H1 (cell line): Measurements from ENCODE around the gene NKX2-4. TPM values are rescaled to one million over a fixed set of nuclear protein-coding genes. Genes with fewer than 3 reads are reported as not detected.

Experiments used
- CTCF ChIA-PET: fragments of 300-600 bp; sonication (Branson Sonifier 250); formaldehyde crosslinking; loops from one replicate; lab custom pipeline; 2021; ENCODE audit not compliant: partially characterized antibody; lab: Charles Lee
- POLR2A ChIA-PET: fragments of 300-600 bp; sonication (Branson Sonifier 250); formaldehyde crosslinking; loops from one replicate; lab custom pipeline; 2021; ENCODE audit warnings: inconsistent platforms; ENCODE audit not compliant: partially characterized antibody; lab: Charles Lee
- DNase-seq, 2 experiments: peaks; one replicate each; pipeline versions ENCODE4 v3.0.0 to v3.0.0-alpha.2; 2010 to 2022; ENCODE audit warnings: low spot score in 2 of 2, low read depth in 1 of 2, mixed read lengths in 1 of 2
- FAIRE-seq: peaks from 2 replicates; lab custom pipeline; 2011; peaks lifted over from hg19 to GRCh38; lab: Jason Lieb, UNC
- H2AFZ ChIP-seq: 2 replicates; pipeline ENCODE4 v1.8.1; 2012; ENCODE audit warnings: low read length, inconsistent platforms
- H2AK5ac ChIP-seq: 2 replicates; pipeline ENCODE4 v1.6.1; 2013; ENCODE audit warnings: low read depth, low read length
- H2BK120ac ChIP-seq: replicated peaks from 2 replicates; pipeline ENCODE3; 2013; ENCODE audit warnings: low read depth, low read length, inconsistent platforms
- H2BK12ac ChIP-seq: 2 replicates; pipeline ENCODE4 v1.6.1; 2013; ENCODE audit warnings: low read depth, low read length
- H2BK15ac ChIP-seq: 2 replicates; pipeline ENCODE4 v1.6.1; 2013; ENCODE audit warnings: low read length
- H2BK20ac ChIP-seq: 2 replicates; pipeline ENCODE4 v1.6.1; 2013; ENCODE audit warnings: low read length
- H2BK5ac ChIP-seq: 2 replicates; pipeline ENCODE4 v1.6.1; 2013; ENCODE audit warnings: low read depth, low read length
- H3K14ac ChIP-seq: 2 replicates; pipeline ENCODE4 v1.6.1; 2013; ENCODE audit warnings: inconsistent platforms; ENCODE audit not compliant: insufficient read length
- H3K18ac ChIP-seq: 2 replicates; pipeline ENCODE4 v1.6.1; 2013; ENCODE audit warnings: low read length; ENCODE audit errors: extremely low read depth
- H3K23ac ChIP-seq: 2 replicates; pipeline ENCODE4 v1.6.1; 2013; ENCODE audit warnings: inconsistent platforms; ENCODE audit not compliant: insufficient read length
- H3K23me2 ChIP-seq: 2 replicates; pipeline ENCODE4 v1.6.1; 2013; ENCODE audit warnings: low read depth, low read length
- H3K27ac ChIP-seq: 2 replicates; pipeline ENCODE4 v1.6.1; 2011; ENCODE audit warnings: low read depth, low read length, inconsistent platforms
- H3K27me3 ChIP-seq, 4 experiments: replicated peaks in 1 of 4; 1 replicate in 1 of 4; 2 replicates in 3 of 4; pipeline versions ENCODE4 v1.6.1 to v1.8.1; 2011 to 2013; ENCODE audit warnings: low read length in 3 of 4, mild to moderate bottlenecking in 3 of 4, inconsistent platforms in 2 of 4, mixed read lengths in 2 of 4, moderate library complexity in 1 of 4; ENCODE audit not compliant: control insufficient read depth in 3 of 4, insufficient read depth in 3 of 4; ENCODE audit errors: extremely low read depth in 1 of 4
- H3K36me3 ChIP-seq, 4 experiments: 2 replicates each; pipeline versions ENCODE4 v1.6.1 to v1.8.1; 2011 to 2013; ENCODE audit warnings: mild to moderate bottlenecking in 4 of 4, low read length in 3 of 4, moderate library complexity in 2 of 4, control low read depth in 1 of 4, inconsistent platforms in 1 of 4; ENCODE audit not compliant: insufficient read depth in 4 of 4, control insufficient read depth in 2 of 4
- H3K4ac ChIP-seq: replicated peaks from 2 replicates; pipeline ENCODE3; 2013; ENCODE audit warnings: low read length, low read depth, mixed read lengths, inconsistent platforms; ENCODE audit not compliant: insufficient read length
- H3K4me1 ChIP-seq, 4 experiments: replicated peaks in 1 of 4; 1 replicate in 1 of 4; 2 replicates in 3 of 4; pipeline versions ENCODE4 v1.6.1 to v1.8.1; 2011 to 2013; ENCODE audit warnings: low read length in 3 of 4, inconsistent platforms in 2 of 4, mixed read lengths in 1 of 4; ENCODE audit not compliant: insufficient read depth in 4 of 4, control insufficient read depth in 3 of 4
- H3K4me2 ChIP-seq, 2 experiments: 2 replicates each; pipeline versions ENCODE4 v1.6.1 to v1.8.1; 2011 to 2013; ENCODE audit warnings: low read depth in 2 of 2, low read length in 2 of 2, control low read depth in 1 of 2, inconsistent platforms in 1 of 2, mild to moderate bottlenecking in 1 of 2; ENCODE audit not compliant: insufficient read depth in 1 of 2
- H3K4me3 ChIP-seq, 4 experiments: fragments of 200-600, 300-600 bp in 1 of 4; sonication (generic), shearing (Covaris generic), sonication (Bioruptor Twin) in 1 of 4; 2 replicates each; pipeline versions ENCODE4 v1.5.1 to v1.8.1; 2011 to 2016; ENCODE audit warnings: low read length in 4 of 4, low read depth in 3 of 4, control low read depth in 2 of 4, inconsistent platforms in 2 of 4, mild to moderate bottlenecking in 2 of 4, mixed read lengths in 1 of 4, moderate library complexity in 1 of 4; ENCODE audit not compliant: insufficient read depth in 2 of 4; ENCODE audit errors: extremely low read depth in 1 of 4
- H3K56ac ChIP-seq: replicated peaks from 2 replicates; pipeline ENCODE3; 2013; ENCODE audit warnings: low read depth, mild to moderate bottlenecking, mixed read lengths, low read length, inconsistent platforms; ENCODE audit not compliant: insufficient read length
- H3K79me1 ChIP-seq: 2 replicates; pipeline ENCODE4 v1.6.1; 2013; ENCODE audit warnings: low read depth, low read length, control low read depth
- H3K79me2 ChIP-seq, 2 experiments: 2 replicates each; pipeline versions ENCODE4 v1.6.1 to v1.8.1; 2012 to 2013; ENCODE audit warnings: low read length in 2 of 2, mild to moderate bottlenecking in 2 of 2, inconsistent platforms in 1 of 2; ENCODE audit not compliant: insufficient read depth in 2 of 2, control insufficient read depth in 1 of 2
- H3K9ac ChIP-seq, 4 experiments: replicated peaks in 1 of 4; 1 replicate in 1 of 4; 2 replicates in 3 of 4; pipeline versions ENCODE4 v1.6.1 to v1.8.1; 2011 to 2013; ENCODE audit warnings: low read depth in 3 of 4, low read length in 3 of 4, control low read depth in 2 of 4, mild to moderate bottlenecking in 2 of 4, moderate library complexity in 2 of 4, inconsistent platforms in 1 of 4; ENCODE audit errors: extremely low read depth in 1 of 4
- H3K9me3 ChIP-seq, 2 experiments: 2 replicates each; pipeline versions ENCODE4 v1.6.1 to v1.8.1; 2012 to 2013; ENCODE audit warnings: mild to moderate bottlenecking in 2 of 2, moderate library complexity in 2 of 2, control low read depth in 1 of 2, inconsistent platforms in 1 of 2, low read depth in 1 of 2, low read length in 1 of 2, mixed read lengths in 1 of 2; ENCODE audit not compliant: insufficient read depth in 2 of 2
- H4K20me1 ChIP-seq, 2 experiments: replicated peaks in 1 of 2; 2 replicates each; pipeline versions ENCODE3 to v1.8.1; 2011 to 2013; ENCODE audit warnings: inconsistent platforms in 2 of 2, low read length in 2 of 2, mild to moderate bottlenecking in 1 of 2; ENCODE audit not compliant: insufficient read depth in 2 of 2, control insufficient read depth in 1 of 2
- H4K5ac ChIP-seq: 2 replicates; pipeline ENCODE4 v1.6.1; 2013; ENCODE audit warnings: low read length, low read depth, mixed read lengths, inconsistent platforms; ENCODE audit not compliant: insufficient read length
- H4K8ac ChIP-seq: 2 replicates; pipeline ENCODE4 v1.8.0; 2013; ENCODE audit warnings: mild to moderate bottlenecking, moderate library complexity, low read length, inconsistent platforms; ENCODE audit not compliant: insufficient read depth; ENCODE audit errors: extremely low read depth
- H4K91ac ChIP-seq: replicated peaks from 2 replicates; pipeline ENCODE3; 2013; ENCODE audit warnings: low read length, mixed read lengths, inconsistent platforms; ENCODE audit not compliant: insufficient read length
- ASH2L ChIP-seq: fragments of 200-600, 300-600 bp; sonication (generic); IDR thresholded peaks from one replicate; pipeline ENCODE4 v1.7.1; 2017; ENCODE audit warnings: low read length
- BCL11A ChIP-seq, 2 experiments: IDR thresholded peaks; one replicate each; pipeline ENCODE4 v1.6.1; 2011; ENCODE audit warnings: low read depth in 2 of 2, low read length in 2 of 2, mild to moderate bottlenecking in 2 of 2
- CBX8 ChIP-seq: fragments of 300-800, 300-1000 bp; sonication (generic); IDR thresholded peaks from 2 replicates; pipeline ENCODE4 v1.7.1; 2016; ENCODE audit warnings: low read depth, low read length, borderline replicate concordance
- EZH2 ChIP-seq: fragments of 200-600 bp; sonication (generic); IDR thresholded peaks from 2 replicates; pipeline ENCODE4 v1.7.1; 2012; ENCODE audit warnings: low read depth, mild to moderate bottlenecking, moderate library complexity, low read length, inconsistent platforms; ENCODE audit not compliant: severe bottlenecking
- RBBP5 ChIP-seq: IDR thresholded peaks from 2 replicates; pipeline ENCODE4 v1.7.1; 2012; ENCODE audit warnings: low read depth, mild to moderate bottlenecking, inconsistent platforms, low read length, moderate library complexity, borderline replicate concordance
- RNF2 ChIP-seq: fragments of 200-900, 300-1000 bp; sonication (generic); IDR thresholded peaks from 2 replicates; pipeline ENCODE4 v1.7.1; 2016; ENCODE audit warnings: borderline replicate concordance, low read depth, mild to moderate bottlenecking, antibody characterized with exemption, low read length; ENCODE audit not compliant: poor library complexity, severe bottlenecking; ENCODE audit errors: missing control alignments
- SUZ12 ChIP-seq: fragments of 200-600 bp; sonication (generic); IDR thresholded peaks from 2 replicates; pipeline ENCODE4 v1.6.1; 2012; ENCODE audit warnings: mild to moderate bottlenecking, inconsistent platforms, low read length, moderate library complexity, mixed read lengths
- WGBS, 2 experiments: shearing (Covaris generic) in 1 of 2; methylation state at CpG; one replicate each; pipeline versions ENCODE4 v1.1.6 to v1.1.7; 2013 to 2015; ENCODE audit warnings: low lambda C conversion rate in 2 of 2, mixed read lengths in 2 of 2, inconsistent platforms in 1 of 2, low coverage in 1 of 2, missing lambda C conversion rate in 1 of 2; ENCODE audit not compliant: insufficient replicate concordance in 2 of 2, insufficient coverage in 1 of 2, insufficient read length in 1 of 2; ENCODE audit errors: extremely low coverage in 1 of 2, missing lambda C conversion rate in 1 of 2; 5-methylcytosine and 5-hydroxymethylcytosine counted together
- polyA plus RNA-seq, 7 experiments: library from polyadenylated mRNA; depleted of rRNA in 3 of 7; stranded (reverse) in 5 of 7; unstranded in 2 of 7; fragments of >200 nt in 5 of 7; fragments of 200-250 nt in 2 of 7; gene quantifications; 1 replicate in 5 of 7; 2 replicates in 1 of 7; 4 replicates in 1 of 7; pipeline versions ENCODE4 v1.2.1 to v1.2.3, GENCODE V29; 2011 to 2013; ENCODE audit warnings: missing spikeins in 2 of 7, mixed read lengths in 2 of 7
- total RNA-seq: library from RNA; stranded (reverse); fragmentation: NEBNext Ultra II Directional; extraction: Animal tissue kit (Norgen Biotek cat#: 25700); gene quantifications from 2 replicates; pipeline ENCODE4 v1.2.1, GENCODE V29; 2021
- TF ChIP-seq, protein P1 (sequence below): IDR thresholded peaks from 2 replicates; pipeline ENCODE4 v1.6.1; 2011; ENCODE audit warnings: low read length, improper control_type of control experiment

The NKX2-4 gene
- total and polyA plus RNA-seq, 2 of the 8 experiments (the other 6 are each of a cell fraction or from before 2014, with no cell fraction given) = 0.12 to 0.37 TPM

DNA sequence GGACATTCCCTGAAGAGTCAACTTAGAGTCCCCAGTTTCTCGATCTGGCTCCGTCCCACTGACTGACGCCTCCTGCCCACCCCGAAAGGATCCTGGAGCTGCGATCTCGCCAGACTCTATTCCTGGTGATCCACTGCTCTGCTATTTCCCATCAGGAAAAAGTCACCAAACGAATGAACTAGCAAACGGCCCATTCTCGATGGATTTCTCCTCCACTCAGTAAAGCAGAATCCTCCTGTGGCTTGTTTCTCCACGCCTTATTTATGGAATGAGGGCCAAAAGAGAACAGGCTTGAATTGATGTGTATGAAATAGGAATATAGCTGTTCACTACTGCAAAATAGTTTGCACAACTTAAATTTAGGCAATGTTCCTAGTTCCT, 5.4 kb downstream of the NKX2-4 start:
- WGBS, 2 experiments = 6% methylated on average over 10 of the region's 10 CpGs; no CpG with 5 or more reads in 1 of the 2 experiments
- no peak overlapping the region for H2BK5ac ChIP-seq
- no peak overlapping the region for H2BK12ac ChIP-seq
- no peak overlapping the region for H3K56ac ChIP-seq
- no peaks in the 10 kb centered on the region for H3K79me2 ChIP-seq
- H3K9ac ChIP-seq = no peak overlapping the region
- ChIA-PET POLR2A (interaction anchor here (0.5 to 1.5 kb wide), 4 partner anchors 30 to 290 kb away, joined by 3 to 6 read pairs (median 4); partner anchors contain the start of gene XRN2), CTCF (interaction anchor here (0.7 to 3.3 kb wide), 5 partner anchors 100 to 528 kb away, joined by 3 to 17 read pairs (median 7); no protein-coding TSS in a partner anchor)
- no peak overlapping the region for H3K14ac ChIP-seq
- no peak overlapping the region for H3K18ac ChIP-seq
- no peak overlapping the region for H3K4ac ChIP-seq
- no peak overlapping the region for H4K5ac ChIP-seq
- H3K9me3 ChIP-seq = peaks cover 0 to 8% of the 10 kb centered on the region in 2 experiments; a peak in 1 of 4 replicates
- no peak overlapping the region for H2BK15ac ChIP-seq
- H3K27ac ChIP-seq = no peak overlapping the region
- DNase-seq = no peak
- no peaks in the 10 kb centered on the region; a peak in 1 of 7 replicates for H3K4me1 ChIP-seq
- peaks cover 37 to 61% (median 51%) of the 10 kb centered on the region in 4 experiments for H3K27me3 ChIP-seq
- no peak overlapping the region for H4K8ac ChIP-seq
- H2AK5ac ChIP-seq = no peak overlapping the region
- peak overlapping the region; percentile 73 to 91 for H3K4me2 ChIP-seq
- no peak overlapping the region for H2BK20ac ChIP-seq
- FAIRE-seq = no peak
- H3K23me2 ChIP-seq = peaks cover 3% of the 10 kb centered on the region; the same call in 1 of the 2 replicates
- H2AFZ ChIP-seq = 0 out of 2 replicates have a peak overlapping the region, but pooled peaks have one; percentile 35
- no peak overlapping the region for H2BK120ac ChIP-seq
- H4K91ac ChIP-seq = no peak overlapping the region
- no peaks in the 10 kb centered on the region for H3K79me1 ChIP-seq
- TF ChIP-seq EZH2 (peak; percentile 69), BCL11A (IDR thresholded peaks at IDR 0.05; ENCODE audit: low read depth in 2 of 2, low read length in 2 of 2) (no peak), CBX8 (peak; percentile 87; the same call in 1 of the 2 replicates), RNF2 (peak; percentile 93), RBBP5 (no peak), SUZ12 (peak; percentile 70; the same call in 1 of the 2 replicates), ASH2L (peak; percentile 7)
- TF ChIP-seq, protein P1, sequence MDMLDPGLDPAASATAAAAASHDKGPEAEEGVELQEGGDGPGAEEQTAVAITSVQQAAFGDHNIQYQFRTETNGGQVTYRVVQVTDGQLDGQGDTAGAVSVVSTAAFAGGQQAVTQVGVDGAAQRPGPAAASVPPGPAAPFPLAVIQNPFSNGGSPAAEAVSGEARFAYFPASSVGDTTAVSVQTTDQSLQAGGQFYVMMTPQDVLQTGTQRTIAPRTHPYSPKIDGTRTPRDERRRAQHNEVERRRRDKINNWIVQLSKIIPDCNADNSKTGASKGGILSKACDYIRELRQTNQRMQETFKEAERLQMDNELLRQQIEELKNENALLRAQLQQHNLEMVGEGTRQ = no peak
- TF ChIP-seq, all 59 proteins: peak for 5
- Histone ChIP-seq H3K4me3 (peak overlapping the region; percentile 19 to 60 (median 28); a peak in 7 of 8 replicates), H4K20me1 (peaks cover 0 to 7% of the 10 kb centered on the region in 2 experiments), H3K36me3 (peaks cover 0 to 12% (median 4%) of the 10 kb centered on the region in 4 experiments; a peak in 5 of 8 replicates), H3K23ac (no peak overlapping the region)
